MCF 10A (cell line): ENCODE results near the gene FARS2. TPM values are rescaled to one million over a fixed set of nuclear protein-coding genes. Genes with fewer than 3 reads are reported as not detected.

Source experiments
- BruUV-seq: library from RNA; stranded (reverse); fragments of 400-500 nt; replicated peaks from 2 replicates; lab custom pipeline; 2021; lab: Mats Ljungman, UMichigan
- CTCF ChIA-PET: fragments of 300-600 bp; sonication (Branson Sonifier 250); formaldehyde crosslinking; extraction: SDS; loops from one replicate; lab custom pipeline; 2021; ENCODE audit warnings: antibody characterized with exemption, inconsistent platforms; lab: Yijun Ruan, JAX
- POLR2A ChIA-PET: fragments of 300-600, 350-650 bp; sonication (Branson Sonifier 250); formaldehyde crosslinking; extraction: SDS; loops from one replicate; lab custom pipeline; 2020; ENCODE audit warnings: antibody characterized with exemption, inconsistent platforms; lab: Yijun Ruan, JAX
- DNase-seq: peaks from one replicate; pipeline ENCODE4 v3.0.0-alpha.2; 2018; ENCODE audit not compliant: unreplicated experiment
- H3K27ac Mint-ChIP-seq: one replicate; pipeline ENCODE4 v1.8.0; 2022; ENCODE audit warnings: mild to moderate bottlenecking, low read depth, mixed read lengths; ENCODE audit not compliant: unreplicated experiment
- H3K27me3 Mint-ChIP-seq: one replicate; pipeline ENCODE4 v1.8.0; 2022; ENCODE audit warnings: mixed read lengths; ENCODE audit not compliant: insufficient read depth, unreplicated experiment
- H3K36me3 Mint-ChIP-seq: one replicate; pipeline ENCODE4 v1.8.0; 2022; ENCODE audit warnings: mild to moderate bottlenecking, moderate library complexity, mixed read lengths; ENCODE audit not compliant: insufficient read depth, unreplicated experiment
- H3K4me1 Mint-ChIP-seq: one replicate; pipeline ENCODE4 v1.8.0; 2022; ENCODE audit warnings: mixed read lengths; ENCODE audit not compliant: insufficient read depth, unreplicated experiment
- H3K4me3 Mint-ChIP-seq: one replicate; pipeline ENCODE4 v1.8.0; 2022; ENCODE audit warnings: mild to moderate bottlenecking, moderate library complexity, mixed read lengths; ENCODE audit not compliant: unreplicated experiment
- H3K9me3 Mint-ChIP-seq: one replicate; pipeline ENCODE4 v1.8.0; 2022; ENCODE audit warnings: mixed read lengths; ENCODE audit not compliant: unreplicated experiment
- CTCF ChIP-seq: fragments of 200-600 bp; IDR thresholded peaks from one replicate; pipeline ENCODE4 v1.8.0; 2022; ENCODE audit warnings: antibody characterized with exemption, mild to moderate bottlenecking; ENCODE audit not compliant: unreplicated experiment
- intact Hi-C: fragments of 100-400 bp; cut with micrococcal nuclease; formaldehyde crosslinking; loops from 2 replicates; pipeline ENCODE4 v1.14.1; 2022
- total RNA-seq: library from RNA; stranded (reverse); gene quantifications from 2 replicates; pipeline ENCODE4 v1.2.3, GENCODE V29; 2022

FARS2 gene
- total RNA-seq, 1 experiment from 2014 or later: 18.2 TPM

- no peak for TF ChIP-seq CTCF
- Mint-ChIP-seq H3K27me3 (no peaks in the 10 kb centered on the region), H3K27ac (peak overlapping the region; percentile 79), H3K4me1 (peaks cover 14% of the 10 kb centered on the region), H3K9me3 (no peaks in the 10 kb centered on the region), H3K36me3 (peaks cover 7% of the 10 kb centered on the region), H3K4me3 (no peak overlapping the region)
- no TSS peak for BruUV-seq
- ChIA-PET CTCF (interaction anchor here (0.8 to 1.1 kb wide), 2 partner anchors 9 to 1432 kb away, joined by 3 read pairs; no protein-coding TSS in a partner anchor), POLR2A (interaction anchor here (0.5 to 3.7 kb wide), 3 partner anchors 28 to 710 kb away, joined by 3 to 21 read pairs (median 3); partner anchors contain the start of gene LYRM4)
- DNase-seq: no peak
- intact Hi-C loops: no loop called here
Measured at GRCh38 chr6:5231289-5231688, 30.0 kb upstream of the FARS2 start.

GRCh38 chr6:5234874-5235273 lies 26.4 kb upstream of the FARS2 start:
- CTCF ChIA-PET: interaction anchor here (1.6 kb wide), 1 partner anchor 91 kb away, joined by 6 read pairs; no protein-coding TSS in a partner anchor
- H3K9me3 Mint-ChIP-seq: no peaks in the 10 kb centered on the region
- no peak for TF ChIP-seq CTCF
- peaks cover 14% of the 10 kb centered on the region for H3K4me1 Mint-ChIP-seq
- no peaks in the 10 kb centered on the region for H3K27me3 Mint-ChIP-seq
- no peak overlapping the region for H3K27ac Mint-ChIP-seq
- peaks cover 7% of the 10 kb centered on the region for H3K36me3 Mint-ChIP-seq
- POLR2A ChIA-PET: no interaction called here
- no TSS peak for BruUV-seq
- DNase-seq: no peak
- no peak overlapping the region for H3K4me3 Mint-ChIP-seq
- intact Hi-C loops: no loop called here

GRCh38 chr6:5235830-5236229 lies 25.5 kb upstream of the FARS2 start:
- peaks cover 11% of the 10 kb centered on the region for H3K36me3 Mint-ChIP-seq
- no peak overlapping the region for H3K27ac Mint-ChIP-seq
- H3K9me3 Mint-ChIP-seq: no peaks in the 10 kb centered on the region
- no peak for DNase-seq
- no peaks in the 10 kb centered on the region for H3K27me3 Mint-ChIP-seq
- ChIA-PET POLR2A (interaction anchor here (0.7 to 1.1 kb wide), 2 partner anchors 24 to 92 kb away, joined by 3 read pairs; no protein-coding TSS in a partner anchor), CTCF (interaction anchor here (1.0 to 1.6 kb wide), 2 partner anchors 23 to 92 kb away, joined by 3 to 6 read pairs; no protein-coding TSS in a partner anchor)
- intact Hi-C loops: no loop called here
- no peak overlapping the region for H3K4me3 Mint-ChIP-seq
- no peak for TF ChIP-seq CTCF
- H3K4me1 Mint-ChIP-seq: peaks cover 11% of the 10 kb centered on the region
- BruUV-seq: no TSS peak

- intact Hi-C loops: no loop called here
- no TSS peak for BruUV-seq
- ChIA-PET CTCF (no interaction called here), POLR2A (no interaction called here)
- H3K27ac Mint-ChIP-seq: no peak overlapping the region
- H3K27me3 Mint-ChIP-seq: no peaks in the 10 kb centered on the region
- no peak for DNase-seq
- H3K9me3 Mint-ChIP-seq: no peaks in the 10 kb centered on the region
- TF ChIP-seq CTCF: no peak
- H3K4me3 Mint-ChIP-seq: no peak overlapping the region
- no peaks in the 10 kb centered on the region for H3K4me1 Mint-ChIP-seq
- peaks cover 16% of the 10 kb centered on the region for H3K36me3 Mint-ChIP-seq
Measured at GRCh38 chr6:5237805-5238204, 23.5 kb upstream of the FARS2 start.
